Gastroesophageal sphincter (tissue), 3 donors: Measurements from ENCODE around the gene OTP.

Experiments used
- CTCF ChIP-seq, 4 experiments: fragments of 200-600 bp in 2 of 4; fragments of 450-650 bp in 2 of 4; sonication (generic) in 1 of 4; IDR thresholded peaks; one replicate each; pipeline ENCODE4 v1.5.1; 2017 to 2019; ENCODE audit warnings: antibody characterized with exemption in 4 of 4, mild to moderate bottlenecking in 2 of 4, moderate library complexity in 2 of 4
- EP300 ChIP-seq: sonication (generic); formaldehyde crosslinking; IDR thresholded peaks from one replicate; pipeline ENCODE4 v1.6.1; 2017; ENCODE audit warnings: antibody characterized with exemption, mild to moderate bottlenecking
- POLR2A ChIP-seq, 2 donors: fragments of 450-650 bp; IDR thresholded peaks; one replicate each; pipeline ENCODE4 v1.6.1; 2017; ENCODE audit warnings: antibody characterized with exemption in 2 of 2, mild to moderate bottlenecking in 2 of 2, moderate library complexity in 1 of 2

DNA sequence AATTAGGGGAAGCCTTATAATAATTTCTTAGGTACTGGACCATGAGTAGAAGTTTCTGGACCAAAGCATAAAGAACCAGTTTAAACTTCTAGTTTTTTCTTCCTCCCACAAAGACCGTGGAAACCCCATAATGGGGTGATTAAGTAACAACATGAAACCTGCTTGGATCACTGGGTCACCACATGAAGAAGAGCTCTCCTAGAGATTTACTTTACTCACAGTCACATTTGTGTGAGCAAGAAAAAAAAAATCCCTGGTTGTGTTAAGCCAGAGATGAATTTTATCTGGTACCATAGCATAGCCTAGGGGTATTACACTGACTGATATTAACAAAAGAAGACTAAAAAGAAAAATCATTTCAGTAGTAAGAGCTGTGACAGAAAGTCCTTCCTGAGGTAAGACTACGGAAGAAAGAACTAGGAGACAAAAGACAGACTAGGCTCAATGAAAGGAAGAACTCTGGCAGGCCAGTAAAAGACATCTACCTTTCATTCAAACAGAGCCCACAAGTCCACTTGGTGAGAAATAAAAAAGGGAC is 15.2 kb downstream of the OTP start:
- no peak for TF ChIP-seq CTCF (IDR thresholded peaks at IDR 0.05)
- TF ChIP-seq EP300, result no peak
- TF ChIP-seq POLR2A (IDR thresholded peaks at IDR 0.05), result no peak
